Renal cortex interstitium (tissue), 11 donors: ENCODE results near the gene SCRT2. TPM values are rescaled to one million over a fixed set of nuclear protein-coding genes. Genes with fewer than 3 reads are reported as not detected.

Experiments used
- DNase-seq, 11 donors: peaks; one replicate each; pipeline ENCODE4 v3.0.0-alpha.2; 2013; ENCODE audit warnings: low read depth in 9 of 11, low spot score in 4 of 11; ENCODE audit errors: extremely low read depth in 1 of 11
- polyA plus RNA-seq, 3 donors: library from polyadenylated mRNA; unstranded; fragments of 120-200 nt; gene quantifications; one replicate each; pipeline ENCODE4 v1.2.1, GENCODE V29; 2013; ENCODE audit not compliant: insufficient read length in 3 of 3

Gene SCRT2
- polyA plus RNA-seq, 3 donors = 0.05 TPM; not detected in 1

DNA sequence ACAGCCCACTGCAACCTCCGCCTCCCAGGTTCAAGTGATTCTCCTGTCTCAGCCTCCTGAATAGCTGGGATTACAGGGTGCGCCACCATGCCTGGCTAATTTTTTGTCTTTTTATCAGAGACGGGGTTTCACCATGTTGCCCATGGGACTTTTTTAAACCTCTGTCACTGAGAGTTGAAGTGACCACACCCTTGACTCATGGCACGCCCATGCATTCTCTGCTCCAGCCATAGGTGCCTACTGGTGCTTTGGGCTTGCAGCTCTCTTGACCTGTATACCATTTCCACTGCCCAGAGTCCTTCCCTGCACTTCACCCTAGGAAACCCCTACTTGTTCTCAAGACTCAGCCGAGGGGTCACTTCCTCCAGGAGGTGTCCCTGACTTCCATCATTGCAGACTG lies 2.4 kb upstream of the SCRT2 start:
- DNase-seq = no peak

- no peak for DNase-seq
Observed at GRCh38 chr20:676967-677366, 1.4 kb upstream of the SCRT2 start.

DNA sequence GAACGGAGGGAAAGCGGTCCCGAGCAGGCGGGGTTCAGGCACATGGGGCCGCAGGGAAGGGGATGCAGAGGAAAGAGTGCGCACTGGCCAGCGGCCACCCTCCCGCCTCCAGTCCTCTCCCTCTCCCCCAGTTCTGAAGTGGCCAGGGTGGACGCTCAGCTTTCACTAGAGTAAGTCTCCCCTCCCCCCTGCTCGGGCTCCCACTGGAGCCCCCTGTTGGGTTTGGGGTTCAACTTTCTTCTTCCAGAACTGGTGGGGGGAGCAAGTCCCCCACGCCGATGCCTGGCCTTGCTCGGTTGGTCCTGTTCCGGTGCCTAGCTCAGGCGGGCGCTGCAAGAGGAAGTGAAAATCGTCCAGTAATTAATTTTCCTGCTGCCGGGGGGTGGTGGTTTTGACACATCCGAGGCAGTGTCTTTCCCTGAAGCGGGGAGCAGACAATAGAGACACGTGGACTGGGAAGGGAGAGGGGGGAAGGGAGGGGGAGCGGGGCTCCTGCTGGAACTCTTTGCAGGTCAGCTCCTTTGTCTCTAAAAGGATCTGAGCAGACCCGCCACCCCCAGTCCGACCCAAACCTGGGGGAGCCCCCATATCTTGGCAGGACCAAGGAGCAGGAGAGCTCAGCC lies 824 bp upstream of the SCRT2 start:
- no peak for DNase-seq

- no peak for DNase-seq
Observed at GRCh38 chr20:675033-675452, 559 bp downstream of the SCRT2 start.

GRCh38 chr20:673603-674001 lies 2.0 kb downstream of the SCRT2 start:
- DNase-seq = no peak

DNA sequence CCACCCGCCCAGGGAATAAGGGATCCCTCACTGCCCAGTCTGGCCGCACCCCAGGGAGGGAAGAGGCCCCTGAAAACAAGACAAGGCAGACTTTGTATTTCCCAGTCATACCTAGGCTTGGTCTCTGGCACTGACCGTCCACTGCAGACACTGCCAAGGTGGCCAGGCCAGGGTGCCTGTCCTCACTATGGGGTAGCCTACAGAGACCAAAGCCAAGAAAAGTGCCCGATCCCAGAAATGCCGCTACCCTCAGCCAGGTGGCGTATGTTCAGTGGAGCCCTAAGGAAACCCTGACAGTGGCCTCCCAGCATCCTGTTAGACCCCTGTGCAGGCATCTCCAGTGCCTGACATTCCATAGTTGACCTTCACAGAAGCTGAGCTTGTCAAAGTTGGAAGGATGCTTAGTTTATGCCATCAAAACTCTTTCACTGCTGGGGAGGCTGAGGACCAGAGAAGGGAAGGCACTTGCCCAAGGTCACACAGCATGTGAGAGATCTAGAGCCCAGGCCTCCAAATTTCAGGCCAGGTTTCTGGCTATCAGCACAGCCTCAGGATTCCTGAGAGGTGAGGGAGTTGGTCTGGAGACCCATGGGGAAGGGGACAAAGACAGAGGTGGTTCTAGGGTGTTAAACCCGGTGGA lies 2.5 kb downstream of the SCRT2 start:
- no peak for DNase-seq

DNA sequence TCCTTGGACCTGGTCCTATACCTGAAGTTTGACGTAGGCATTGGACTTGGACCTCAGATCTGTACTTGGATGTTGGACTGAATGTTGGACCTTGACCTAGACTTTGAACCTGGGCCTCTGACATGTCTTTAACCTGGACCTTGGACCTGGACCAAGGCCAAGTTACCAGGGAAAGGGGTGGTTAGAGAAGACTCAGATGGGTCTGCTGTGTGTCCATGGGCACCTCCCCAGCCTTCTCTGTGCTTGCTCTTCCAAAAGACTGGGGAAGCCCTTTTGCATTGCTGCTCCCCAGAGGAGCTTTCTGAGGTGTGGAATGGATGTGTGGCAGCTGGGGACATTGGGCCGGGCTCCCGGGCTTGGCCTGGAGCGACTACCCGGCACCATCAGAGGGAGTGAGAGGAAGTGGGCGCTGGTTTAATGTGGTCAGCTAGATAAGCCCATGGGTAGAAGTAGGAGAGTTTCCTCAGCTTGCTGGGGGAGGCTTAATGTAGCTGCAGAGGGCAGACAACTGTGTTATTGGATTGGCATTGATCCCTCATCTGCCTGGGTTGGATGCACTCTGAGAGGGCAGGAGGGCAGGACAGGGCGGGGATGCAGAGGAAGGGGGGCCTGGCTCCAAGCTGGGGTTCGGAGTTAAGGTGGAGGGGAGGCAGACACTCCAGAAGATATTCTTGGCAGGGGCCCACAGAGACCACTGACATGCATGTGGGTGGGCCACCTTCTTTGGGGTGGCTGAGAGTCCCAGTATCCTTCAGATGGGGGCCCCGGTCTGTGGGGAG lies 4.2 kb downstream of the SCRT2 start:
- DNase-seq = no peak

DNA sequence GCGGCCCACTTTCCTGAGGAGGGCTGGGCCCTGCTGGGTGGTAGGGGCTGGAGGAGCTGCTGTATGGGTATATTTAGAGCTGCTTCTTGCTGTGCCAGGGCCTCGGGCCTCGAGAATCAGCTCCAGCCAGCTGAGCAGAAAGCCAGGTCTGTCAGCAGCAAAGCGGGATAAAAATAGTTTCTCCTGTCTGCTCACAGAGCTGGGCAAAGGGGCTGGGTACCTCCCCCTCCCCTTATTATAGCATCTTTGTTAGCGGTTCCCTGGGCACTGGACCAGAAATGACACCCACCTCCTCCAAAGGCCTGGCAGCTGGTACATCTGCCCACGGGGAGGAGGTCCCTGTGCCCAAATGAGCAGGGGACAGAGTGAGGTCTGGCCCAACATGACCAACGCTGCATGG lies 6.0 kb downstream of the SCRT2 start:
- DNase-seq = no peak

DNA sequence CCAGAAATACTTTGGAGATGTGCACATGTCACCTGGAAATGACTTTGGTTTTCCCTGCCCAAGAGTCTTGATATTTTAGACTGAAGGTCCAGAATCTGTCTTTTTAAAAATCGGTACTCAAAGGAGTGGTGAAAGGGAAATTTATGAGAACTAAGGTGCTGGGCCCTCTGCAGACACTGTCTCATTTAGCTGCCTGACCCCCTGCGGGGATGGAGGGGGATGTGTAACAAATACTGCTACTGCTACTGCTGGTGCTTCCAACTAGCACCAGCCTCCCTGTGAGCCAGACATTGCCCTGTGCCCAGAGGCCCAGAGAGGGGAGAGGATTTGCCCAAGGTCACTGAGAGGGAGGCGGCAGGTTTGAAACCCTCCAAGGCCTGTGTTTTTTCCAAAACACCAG lies 7.0 kb downstream of the SCRT2 start:
- DNase-seq = no peak

- DNase-seq = no peak
Observed at GRCh38 chr20:668050-668449, 7.6 kb downstream of the SCRT2 start.

GRCh38 chr20:667351-668034 lies 8.1 kb downstream of the SCRT2 start:
- DNase-seq = no peak

GRCh38 chr20:666877-667276 lies 8.7 kb downstream of the SCRT2 start:
- no peak for DNase-seq

GRCh38 chr20:665276-665675 lies 10.3 kb downstream of the SCRT2 start:
- DNase-seq = no peak

DNA sequence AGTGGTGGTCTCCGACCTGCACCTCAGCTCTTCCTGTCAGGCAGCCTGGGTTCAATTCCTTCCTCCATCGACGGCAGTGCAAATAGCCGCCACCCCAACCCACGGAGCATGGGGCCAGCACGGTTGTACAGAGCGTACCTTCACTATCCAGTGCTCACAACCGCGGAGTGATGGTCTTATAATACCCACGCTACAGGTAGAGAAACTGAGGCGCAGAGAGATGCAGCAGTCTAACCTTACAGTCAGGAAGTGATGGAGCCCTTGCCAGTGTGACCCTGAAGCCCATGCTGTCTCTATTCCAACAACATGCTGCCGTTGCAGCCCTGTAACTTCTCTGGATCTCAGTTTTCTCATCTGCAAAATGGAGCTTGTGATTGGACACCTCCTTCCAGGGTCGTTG lies 11.0 kb downstream of the SCRT2 start:
- DNase-seq = no peak

DNA sequence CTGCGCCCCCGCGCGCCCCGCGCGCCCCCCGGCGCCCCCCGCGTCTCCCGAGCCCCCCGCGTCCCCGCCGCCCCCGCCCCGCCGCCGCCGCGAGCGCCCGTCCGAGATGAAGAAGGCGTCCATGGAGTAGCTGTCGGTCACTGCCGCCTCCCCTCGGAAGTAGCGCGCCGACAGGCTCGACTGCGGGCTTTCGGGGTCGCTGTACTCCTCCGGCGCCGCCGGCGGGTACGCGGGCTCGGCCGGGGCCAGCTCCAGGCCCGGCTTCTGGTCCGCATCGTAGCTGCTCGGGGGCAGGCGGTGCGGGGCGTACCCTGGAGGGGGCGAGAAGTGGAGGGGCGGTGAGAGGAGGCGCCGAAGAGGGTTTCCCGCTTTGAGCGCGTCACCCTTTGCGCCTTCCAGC lies 11.5 kb downstream of the SCRT2 start:
- DNase-seq = no peak

- DNase-seq = no peak
Observed at GRCh38 chr20:663315-664090, 12.1 kb downstream of the SCRT2 start.

DNA sequence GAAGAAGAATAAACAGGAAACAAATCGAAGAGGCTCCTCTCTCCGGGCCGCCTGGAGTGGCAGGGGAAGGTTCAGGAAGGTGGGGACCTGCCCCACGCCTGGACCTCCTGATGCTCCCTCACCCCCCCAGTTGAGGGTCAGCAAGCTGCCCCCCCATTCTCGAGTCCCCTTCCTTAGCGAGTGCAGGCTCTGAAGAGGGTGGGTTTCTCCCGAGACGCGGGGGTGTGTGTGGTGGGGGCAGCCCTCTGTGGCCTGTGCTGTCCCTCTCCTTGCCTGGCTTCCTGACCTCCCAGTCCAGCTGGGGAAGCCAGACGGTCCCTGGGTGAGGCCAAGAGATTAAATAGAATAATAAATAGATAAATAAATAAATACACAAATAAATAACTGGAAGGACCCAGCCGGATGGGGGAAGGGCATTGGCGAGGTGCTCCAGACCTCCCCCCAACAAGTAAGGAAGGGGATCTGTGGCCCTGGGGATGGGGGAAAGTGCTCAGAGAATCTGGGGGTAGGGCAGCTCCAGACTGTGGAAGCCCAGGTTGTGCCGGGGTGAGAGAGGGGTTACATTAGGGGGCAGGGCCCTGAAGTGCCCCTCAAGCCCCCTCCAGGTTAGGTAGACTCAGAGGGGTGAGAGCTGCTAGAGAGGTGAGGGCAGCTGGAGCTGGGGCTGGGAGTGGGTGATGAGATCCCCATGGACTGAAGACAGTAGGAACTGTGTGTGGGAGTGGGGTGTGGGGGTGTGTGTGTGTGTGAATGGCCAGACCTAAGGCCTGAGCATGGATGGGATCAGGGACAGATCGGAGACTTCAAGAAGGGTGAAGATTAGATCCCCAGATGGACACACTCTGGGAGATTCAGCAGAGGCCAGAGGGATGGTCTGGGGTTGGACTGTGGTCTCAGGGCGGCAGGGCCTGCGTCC lies 13.1 kb downstream of the SCRT2 start:
- no peak for DNase-seq
